HCT116 (cell line): Measurements from ENCODE around the gene GIT1. TPM values are rescaled to one million over a fixed set of nuclear protein-coding genes. Genes with fewer than 3 reads are reported as not detected.

Experiments used
- ATAC-seq: fragments of 200-7000 bp; cut with Tn5 transposase; 2 replicates; pipeline ENCODE4 v1.9.1; 2020; ENCODE audit warnings: mild to moderate bottlenecking, moderate library complexity
- BruUV-seq: library from RNA; stranded (reverse); fragments of 400-500 nt; replicated peaks from 2 replicates; lab custom pipeline; 2021; lab: Mats Ljungman, UMichigan
- CTCF ChIA-PET: fragments of 300-600 bp; sonication (Branson Sonifier 250); formaldehyde crosslinking; loops from one replicate; lab custom pipeline; 2021; ENCODE audit warnings: antibody characterized with exemption; lab: Charles Lee
- POLR2A ChIA-PET: fragments of 300-600, 350-600 bp; sonication (Branson Sonifier 250); formaldehyde crosslinking; loops from one replicate; lab custom pipeline; 2021; ENCODE audit warnings: antibody characterized with exemption; lab: Charles Lee
- RAD21 ChIA-PET, 2 experiments: fragments of 300-600 bp; sonication (Branson Sonifier 250); formaldehyde crosslinking; loops; one replicate each; lab custom pipeline; 2023; ENCODE audit warnings: low total read pairs in 2 of 2; ENCODE audit not compliant: uncharacterized antibody in 2 of 2, unreplicated experiment in 2 of 2, low non-redundant PET in 1 of 2; lab: Charles Lee
- DNase-seq: peaks from one replicate; pipeline ENCODE4 v3.0.0-alpha.2; 2010; ENCODE audit warnings: low read depth, low spot score
- H2AFZ ChIP-seq: fragments of 200-600 bp; shearing (Covaris generic), sonication (generic); 2 replicates; pipeline ENCODE4 v1.6.1; 2017; ENCODE audit warnings: low read depth, mixed run types, mixed read lengths, antibody characterized with exemption, low read length; ENCODE audit not compliant: poor library complexity, severe bottlenecking
- H3K27ac ChIP-seq: 2 replicates; pipeline ENCODE4 v1.5.1; 2012; ENCODE audit warnings: low read depth, low read length
- H3K27me3 ChIP-seq: fragments of 200-600 bp; sonication (generic); 2 replicates; pipeline ENCODE4 v1.6.1; 2016; ENCODE audit warnings: mixed run types, low read length, mixed read lengths; ENCODE audit not compliant: insufficient read depth
- H3K36me3 ChIP-seq, 2 experiments: fragments of 200-500 bp in 1 of 2; fragments of 200-600 bp in 1 of 2; sonication (Bioruptor generic) in 1 of 2; sonication (generic) in 1 of 2; 2 replicates each; pipeline versions ENCODE4 v1.5.1 to v1.6.1; 2014 to 2016; ENCODE audit warnings: low read length in 2 of 2, inconsistent platforms in 1 of 2, mixed read lengths in 1 of 2, mixed run types in 1 of 2; ENCODE audit not compliant: insufficient read depth in 2 of 2, control insufficient read depth in 1 of 2
- H3K4me1 ChIP-seq, 2 experiments: fragments of 200-600 bp in 1 of 2; sonication (generic) in 1 of 2; 2 replicates each; pipeline versions ENCODE4 v1.5.1 to v1.6.1; 2012 to 2017; ENCODE audit warnings: low read length in 2 of 2, inconsistent platforms in 1 of 2, mild to moderate bottlenecking in 1 of 2, mixed read lengths in 1 of 2, mixed run types in 1 of 2, moderate library complexity in 1 of 2; ENCODE audit not compliant: insufficient read depth in 2 of 2, control insufficient read depth in 1 of 2
- H3K4me2 ChIP-seq: fragments of 200-600 bp; sonication (generic); 2 replicates; pipeline ENCODE4 v1.6.1; 2017; ENCODE audit warnings: mixed run types, low read length, mixed read lengths
- H3K4me3 ChIP-seq, 2 experiments: fragments of 200-600 bp in 1 of 2; sonication (generic) in 1 of 2; replicated peaks in 1 of 2; 2 replicates each; pipeline ENCODE4 v1.5.1; 2011 to 2016; ENCODE audit warnings: low read length in 2 of 2, control low read depth in 1 of 2, low read depth in 1 of 2, mild to moderate bottlenecking in 1 of 2, mixed read lengths in 1 of 2, mixed run types in 1 of 2
- H3K79me2 ChIP-seq: fragments of 200-600 bp; sonication (generic); 2 replicates; pipeline ENCODE4 v1.6.1; 2017; ENCODE audit warnings: mild to moderate bottlenecking, mixed run types, low read length, moderate library complexity, mixed read lengths; ENCODE audit not compliant: insufficient read depth
- H3K9ac ChIP-seq: fragments of 200-600 bp; sonication (generic); 2 replicates; pipeline ENCODE4 v1.6.1; 2016; ENCODE audit warnings: low read length, mixed read lengths
- H3K9me2 ChIP-seq: fragments of 200-600 bp; sonication (generic), shearing (Covaris generic); 2 replicates; pipeline ENCODE4 v1.6.1; 2017; ENCODE audit warnings: mixed run types, mild to moderate bottlenecking, moderate library complexity; ENCODE audit not compliant: insufficient read depth
- H3K9me3 ChIP-seq, 2 experiments: fragments of 200-500 bp in 1 of 2; fragments of 200-600 bp in 1 of 2; sonication (Bioruptor generic) in 1 of 2; sonication (generic) in 1 of 2; 2 replicates each; pipeline ENCODE4 v1.6.1; 2014 to 2017; ENCODE audit warnings: low read length in 2 of 2, mixed read lengths in 2 of 2, inconsistent platforms in 1 of 2, low read depth in 1 of 2, mild to moderate bottlenecking in 1 of 2, mixed run types in 1 of 2, moderate library complexity in 1 of 2; ENCODE audit not compliant: control insufficient read depth in 1 of 2, insufficient read depth in 1 of 2
- H4K20me1 ChIP-seq: fragments of 200-600 bp; sonication (generic), shearing (Covaris generic); 2 replicates; pipeline ENCODE4 v1.6.1; 2017; ENCODE audit warnings: mixed run types, mild to moderate bottlenecking, moderate library complexity; ENCODE audit not compliant: insufficient read depth
- CBX3 ChIP-seq: IDR thresholded peaks from 2 replicates; pipeline ENCODE4 v1.6.1; 2012; ENCODE audit warnings: low read depth
- CEBPB ChIP-seq: IDR thresholded peaks from 2 replicates; pipeline ENCODE4 v1.6.1; 2012; ENCODE audit warnings: low read depth
- EGR1 ChIP-seq: IDR thresholded peaks from 2 replicates; pipeline ENCODE4 v1.6.1; 2012; ENCODE audit warnings: low read depth
- ELF1 ChIP-seq: IDR thresholded peaks from 2 replicates; pipeline ENCODE4 v1.6.1; 2012; ENCODE audit warnings: low read depth, borderline replicate concordance
- EZH2 ChIP-seq: fragments of 200-600 bp; sonication (generic); IDR thresholded peaks from 2 replicates; pipeline ENCODE4 v1.6.1; 2017; ENCODE audit warnings: antibody characterized with exemption, mixed run types
- EZH2phosphoT487 ChIP-seq: fragments of 200-600 bp; IDR thresholded peaks from 2 replicates; pipeline ENCODE4 v1.6.1; 2018; ENCODE audit warnings: antibody characterized with exemption, borderline replicate concordance
- POLR2A ChIP-seq: IDR thresholded peaks from 2 replicates; pipeline ENCODE4 v1.7.0; 2011; ENCODE audit warnings: borderline replicate concordance; ENCODE audit not compliant: insufficient read depth, insufficient read length; ENCODE audit errors: extremely low read depth
- ZFX ChIP-seq: fragments of 450-650 bp; IDR thresholded peaks from 2 replicates; pipeline ENCODE4 v1.6.1; 2017
- ZNF274 ChIP-seq: fragments of 200-500 bp; sonication (Bioruptor generic); IDR thresholded peaks from 2 replicates; pipeline ENCODE4 v1.6.1; 2014; ENCODE audit warnings: mild to moderate bottlenecking, low read depth, low read length, inconsistent platforms
- intact Hi-C: fragments of 100-400 bp; cut with micrococcal nuclease; formaldehyde crosslinking; loops from 2 replicates; pipeline ENCODE4 v1.10.0; 2022
- total RNA-seq: library from RNA; stranded (reverse); gene quantifications from one replicate; pipeline ENCODE4 v1.2.1, GENCODE V29; 2021; ENCODE audit not compliant: unreplicated experiment
- TF ChIP-seq, protein P1 (sequence below): IDR thresholded peaks from 2 replicates; pipeline ENCODE4 v1.6.1; 2012; ENCODE audit warnings: low read depth
- TF ChIP-seq, protein P2 (sequence below): IDR thresholded peaks from 2 replicates; pipeline ENCODE4 v1.6.1; 2012

Gene GIT1
- total RNA-seq, 1 experiment from 2014 or later = 76.5 TPM

DNA sequence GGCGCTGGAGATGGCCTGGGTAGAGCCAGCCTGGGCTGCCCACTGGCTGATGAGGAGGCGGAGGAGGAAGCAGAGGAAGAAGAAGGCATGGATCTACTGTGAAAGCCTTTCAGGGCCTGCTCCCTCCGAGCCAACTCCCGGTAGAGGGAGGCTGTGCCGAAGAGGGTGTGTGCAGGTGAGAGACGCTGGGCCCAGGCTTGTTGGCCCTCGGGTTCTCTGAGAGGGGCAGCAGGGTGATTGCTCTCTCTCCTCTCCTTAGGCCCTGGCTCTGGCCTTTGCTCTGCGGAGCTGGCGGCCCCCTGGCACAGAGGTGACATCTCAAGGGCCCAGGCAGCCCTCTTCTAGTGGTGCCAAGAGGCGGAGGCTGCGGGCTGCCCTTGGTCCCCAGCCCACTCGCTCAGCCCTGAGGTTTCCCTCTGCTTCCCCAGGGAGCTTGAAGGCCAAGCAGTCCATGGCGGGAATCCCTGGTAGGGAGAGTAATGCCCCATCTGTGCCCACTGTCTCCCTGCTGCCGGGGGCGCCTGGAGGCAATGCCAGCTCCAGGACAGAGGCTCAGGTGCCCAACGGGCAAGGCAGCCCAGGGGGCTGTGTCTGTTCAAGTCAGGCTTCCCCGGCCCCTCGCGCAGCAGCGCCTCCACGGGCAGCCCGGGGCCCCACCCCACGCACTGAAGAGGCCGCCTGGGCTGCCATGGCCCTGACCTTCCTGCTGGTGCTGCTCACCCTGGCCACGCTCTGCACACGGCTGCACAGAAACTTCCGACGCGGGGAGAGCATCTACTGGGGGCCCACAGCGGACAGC lies 17.4 kb downstream of the GIT1 start:
- intact Hi-C loops = no loop called here
- H3K9ac ChIP-seq = no peak overlapping the region

More for the DNA sequence above, 17.4 kb downstream of the GIT1 start:
- Histone ChIP-seq H3K9me3 (no peaks in the 10 kb centered on the region), H3K4me3 (no peak overlapping the region), H2AFZ (no peak overlapping the region), H3K4me2 (no peak overlapping the region), H3K4me1 (peaks cover 3 to 19% of the 10 kb centered on the region in 2 experiments; a peak in 2 of 4 replicates), H3K27me3 (no peaks in the 10 kb centered on the region), H3K27ac (no peak overlapping the region), H4K20me1 (no peaks in the 10 kb centered on the region), H3K9me2 (no peaks in the 10 kb centered on the region), H3K36me3 (peaks cover 0 to 3% of the 10 kb centered on the region in 2 experiments; a peak in 1 of 4 replicates), H3K79me2 (no peaks in the 10 kb centered on the region)
- DNase-seq (no peak), ATAC-seq (no peak)
- POLR2A ChIA-PET = no interaction called here
- RAD21 ChIA-PET = interaction anchor here in 1 of 2 experiments (0.6 to 1.4 kb wide), 2 partner anchors 202 to 405 kb away, joined by 3 to 4 read pairs; no protein-coding TSS in a partner anchor
- TF ChIP-seq, protein P1, sequence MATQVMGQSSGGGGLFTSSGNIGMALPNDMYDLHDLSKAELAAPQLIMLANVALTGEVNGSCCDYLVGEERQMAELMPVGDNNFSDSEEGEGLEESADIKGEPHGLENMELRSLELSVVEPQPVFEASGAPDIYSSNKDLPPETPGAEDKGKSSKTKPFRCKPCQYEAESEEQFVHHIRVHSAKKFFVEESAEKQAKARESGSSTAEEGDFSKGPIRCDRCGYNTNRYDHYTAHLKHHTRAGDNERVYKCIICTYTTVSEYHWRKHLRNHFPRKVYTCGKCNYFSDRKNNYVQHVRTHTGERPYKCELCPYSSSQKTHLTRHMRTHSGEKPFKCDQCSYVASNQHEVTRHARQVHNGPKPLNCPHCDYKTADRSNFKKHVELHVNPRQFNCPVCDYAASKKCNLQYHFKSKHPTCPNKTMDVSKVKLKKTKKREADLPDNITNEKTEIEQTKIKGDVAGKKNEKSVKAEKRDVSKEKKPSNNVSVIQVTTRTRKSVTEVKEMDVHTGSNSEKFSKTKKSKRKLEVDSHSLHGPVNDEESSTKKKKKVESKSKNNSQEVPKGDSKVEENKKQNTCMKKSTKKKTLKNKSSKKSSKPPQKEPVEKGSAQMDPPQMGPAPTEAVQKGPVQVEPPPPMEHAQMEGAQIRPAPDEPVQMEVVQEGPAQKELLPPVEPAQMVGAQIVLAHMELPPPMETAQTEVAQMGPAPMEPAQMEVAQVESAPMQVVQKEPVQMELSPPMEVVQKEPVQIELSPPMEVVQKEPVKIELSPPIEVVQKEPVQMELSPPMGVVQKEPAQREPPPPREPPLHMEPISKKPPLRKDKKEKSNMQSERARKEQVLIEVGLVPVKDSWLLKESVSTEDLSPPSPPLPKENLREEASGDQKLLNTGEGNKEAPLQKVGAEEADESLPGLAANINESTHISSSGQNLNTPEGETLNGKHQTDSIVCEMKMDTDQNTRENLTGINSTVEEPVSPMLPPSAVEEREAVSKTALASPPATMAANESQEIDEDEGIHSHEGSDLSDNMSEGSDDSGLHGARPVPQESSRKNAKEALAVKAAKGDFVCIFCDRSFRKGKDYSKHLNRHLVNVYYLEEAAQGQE = no peak
- TF ChIP-seq EZH2 (no peak), EZH2phosphoT487 (no peak), POLR2A (no peak), CEBPB (no peak), EGR1 (no peak), ZNF274 (no peak), ELF1 (no peak), CBX3 (no peak), ZFX (no peak)
- TF ChIP-seq, protein P2, sequence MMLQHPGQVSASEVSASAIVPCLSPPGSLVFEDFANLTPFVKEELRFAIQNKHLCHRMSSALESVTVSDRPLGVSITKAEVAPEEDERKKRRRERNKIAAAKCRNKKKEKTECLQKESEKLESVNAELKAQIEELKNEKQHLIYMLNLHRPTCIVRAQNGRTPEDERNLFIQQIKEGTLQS = no peak
- CTCF ChIA-PET = interaction anchor here (1.1 to 1.6 kb wide), 2 partner anchors 20 to 202 kb away, joined by 3 to 5 read pairs; no protein-coding TSS in a partner anchor
- BruUV-seq = no TSS peak
